Lower lobe of right lung (tissue), 2 donors: ENCODE measurements around the gene SLC17A5. TPM values are rescaled to one million over a fixed set of nuclear protein-coding genes. Genes with fewer than 3 reads are reported as not detected.
"Not testable (repeated sequence)": the region's sequence is repeated elsewhere in the genome, so short reads cannot be mapped to it uniquely, and the experiment has no call there.

ENCODE experiments used
- ATAC-seq, 2 donors: fragments of 200-7000 bp; cut with Tn5 transposase; one replicate each; pipeline ENCODE4 v1.9.1; 2020 to 2022; ENCODE audit warnings: mild to moderate bottlenecking in 2 of 2, moderate library complexity in 2 of 2
- DNase-seq: peaks from one replicate; pipeline ENCODE4 v3.0.0-alpha.2; 2020
- H3K27ac ChIP-seq: fragments of 200-600 bp; one replicate; pipeline ENCODE4 v1.8.0; 2022
- H3K27me3 ChIP-seq: fragments of 200-600 bp; one replicate; pipeline ENCODE4 v1.8.0; 2022; ENCODE audit warnings: low read depth
- H3K36me3 ChIP-seq: fragments of 200-600 bp; one replicate; pipeline ENCODE4 v1.8.0; 2022; ENCODE audit warnings: mild to moderate bottlenecking
- H3K4me1 ChIP-seq: fragments of 200-600 bp; one replicate; pipeline ENCODE4 v1.8.0; 2022
- H3K4me3 ChIP-seq: fragments of 200-600 bp; one replicate; pipeline ENCODE4 v1.8.0; 2022; ENCODE audit warnings: mild to moderate bottlenecking
- H3K9me3 ChIP-seq: fragments of 200-600 bp; one replicate; pipeline ENCODE4 v1.8.0; 2022
- CTCF ChIP-seq: fragments of 200-600 bp; IDR thresholded peaks from one replicate; pipeline ENCODE4 v1.8.0; 2022; ENCODE audit warnings: antibody characterized with exemption, mild to moderate bottlenecking
- intact Hi-C: fragments of 100-400 bp; cut with DNase I; formaldehyde crosslinking; loops from one replicate; pipeline ENCODE4 v1.11.0; 2022
- total RNA-seq: library from RNA; stranded (reverse); fragmentation: NEBNext Ultra II Directional; extraction: Animal tissue kit (Norgen Biotek cat#: 25700); gene quantifications from one replicate; pipeline ENCODE4 v1.2.1, GENCODE V29; 2021
- donor health status: DM: no; HTN: yes; CAD: no; lungs with severe emphysema.

SLC17A5 gene
- total RNA-seq, 1 donor from 2014 or later: 25.9 TPM

- Histone ChIP-seq H3K36me3 (peaks cover 63% of the 10 kb centered on the region), H3K4me1 (no peaks in the 10 kb centered on the region), H3K9me3 (no peaks in the 10 kb centered on the region), H3K27ac (no peak overlapping the region), H3K4me3 (no peak overlapping the region), H3K27me3 (no peaks in the 10 kb centered on the region)
- DNase-seq (no peak), ATAC-seq (no peak)
- TF ChIP-seq CTCF: no peak
- intact Hi-C loops: no loop called here
Observed at GRCh38 chr6:73624896-73625295, 28.9 kb downstream of the SLC17A5 start.

- H3K9me3 ChIP-seq, DNase-seq, intact Hi-C loops, H3K27ac ChIP-seq, H3K4me3 ChIP-seq, H3K4me1 ChIP-seq, H3K27me3 ChIP-seq, ATAC-seq: not testable (repeated sequence)
- H3K36me3 ChIP-seq: peaks cover 60% of the 10 kb centered on the region
Observed at GRCh38 chr6:73623480-73623879, 30.3 kb downstream of the SLC17A5 start.

GRCh38 chr6:73618082-73618481 is 35.7 kb downstream of the SLC17A5 start:
- intact Hi-C loops, DNase-seq, H3K9me3 ChIP-seq, ATAC-seq, H3K4me1 ChIP-seq, H3K27ac ChIP-seq, H3K27me3 ChIP-seq, H3K4me3 ChIP-seq: not testable (repeated sequence)
- peaks cover 68% of the 10 kb centered on the region for H3K36me3 ChIP-seq

- Histone ChIP-seq H3K36me3 (peaks cover 73% of the 10 kb centered on the region), H3K27me3 (no peaks in the 10 kb centered on the region), H3K9me3 (no peaks in the 10 kb centered on the region), H3K4me1 (peaks cover 7% of the 10 kb centered on the region), H3K27ac (no peak overlapping the region), H3K4me3 (no peak overlapping the region)
- ATAC-seq: no peak
- TF ChIP-seq CTCF: no peak
- DNase-seq: no peak
- intact Hi-C loops: no loop called here
Observed at GRCh38 chr6:73614802-73615201, 39.0 kb downstream of the SLC17A5 start.

GRCh38 chr6:73613806-73614536 is 39.8 kb downstream of the SLC17A5 start:
- Histone ChIP-seq H3K27ac (no peak overlapping the region), H3K4me3 (no peak overlapping the region), H3K9me3 (no peaks in the 10 kb centered on the region), H3K27me3 (no peaks in the 10 kb centered on the region), H3K4me1 (peaks cover 7% of the 10 kb centered on the region), H3K36me3 (peaks cover 77% of the 10 kb centered on the region)
- no peak for ATAC-seq
- intact Hi-C loops: no loop called here
- no peak for DNase-seq
- TF ChIP-seq CTCF: no peak

- intact Hi-C loops: no loop called here
- H3K27ac ChIP-seq: no peak overlapping the region
- H3K27me3 ChIP-seq: no peaks in the 10 kb centered on the region
- ATAC-seq (no peak), DNase-seq (no peak)
- TF ChIP-seq CTCF: no peak
- H3K36me3 ChIP-seq: peaks cover 79% of the 10 kb centered on the region
- H3K9me3 ChIP-seq: no peaks in the 10 kb centered on the region
- H3K4me3 ChIP-seq: no peak overlapping the region
- H3K4me1 ChIP-seq: peaks cover 7% of the 10 kb centered on the region
Observed at GRCh38 chr6:73612611-73613010, 41.2 kb downstream of the SLC17A5 start.
